ENCODE measurements around the gene TMUB1.

Gene TMUB1

GRCh38 chr7:151082141-151083070, 887 bp downstream of the TMUB1 start:
- no peak for DNase-seq

- no peak for DNase-seq
These were observed 1.9 kb downstream of the TMUB1 start for GRCh38 chr7:151081170-151082101.

- DNase-seq, result peak; percentile 84
These were observed 2.6 kb downstream of the TMUB1 start, which contains the start of gene FASTK for GRCh38 chr7:151080522-151081169. FASTK (minus strand) TSS chr7:151080809; CDS start chr7:151080766, 43 bp downstream.

- DNase-seq, result no peak
These were observed 3.2 kb downstream of the TMUB1 start for GRCh38 chr7:151080067-151080521.

- no peak for DNase-seq
These were observed 3.9 kb downstream of the TMUB1 start for GRCh38 chr7:151079199-151079910.

- no peak for DNase-seq
These were observed 4.9 kb downstream of the TMUB1 start for GRCh38 chr7:151078233-151079040.

GRCh38 chr7:151077705-151078232, 5.5 kb downstream of the TMUB1 start:
- DNase-seq, result no peak

GRCh38 chr7:151076863-151077704, 6.2 kb downstream of the TMUB1 start:
- DNase-seq, result no peak

- DNase-seq, result no peak
These were observed 7.3 kb downstream of the TMUB1 start for GRCh38 chr7:151075978-151076426.

GRCh38 chr7:151075662-151075971, 7.7 kb downstream of the TMUB1 start:
- no peak for DNase-seq

- DNase-seq, result no peak
These were observed 8.3 kb downstream of the TMUB1 start for GRCh38 chr7:151074817-151075661.

- DNase-seq, result no peak
These were observed 9.3 kb downstream of the TMUB1 start for GRCh38 chr7:151073990-151074389.

- no peak for DNase-seq
These were observed 12.0 kb downstream of the TMUB1 start for GRCh38 chr7:151071032-151071866.

GRCh38 chr7:151070574-151070960, 12.7 kb downstream of the TMUB1 start:
- DNase-seq, result no peak

GRCh38 chr7:151069841-151070573, 13.3 kb downstream of the TMUB1 start:
- DNase-seq, result no peak

- DNase-seq, result no peak
These were observed 15.1 kb downstream of the TMUB1 start for GRCh38 chr7:151068069-151068773.

Measured in effector CD4-positive, alpha-beta T cell (primary cell).